ENCODE results near the gene CD52.

GRCh38 chr1:26323382-26323781 lies 5.6 kb downstream of the CD52 start:
- TF ChIP-seq CTCF (conservative IDR thresholded peaks at IDR 0.05) (no peak), EZH2 (IDR thresholded peaks at IDR 0.05; ENCODE audit: low read depth) (no peak)

Measured in PC-9 (cell line).